HK-2 (cell line): ENCODE data around the gene NAALADL2.

ENCODE experiments used
- DNase-seq: peaks from one replicate; pipeline ENCODE4 v3.0.0-alpha.2; 2018; ENCODE audit not compliant: unreplicated experiment

NAALADL2 gene

DNA sequence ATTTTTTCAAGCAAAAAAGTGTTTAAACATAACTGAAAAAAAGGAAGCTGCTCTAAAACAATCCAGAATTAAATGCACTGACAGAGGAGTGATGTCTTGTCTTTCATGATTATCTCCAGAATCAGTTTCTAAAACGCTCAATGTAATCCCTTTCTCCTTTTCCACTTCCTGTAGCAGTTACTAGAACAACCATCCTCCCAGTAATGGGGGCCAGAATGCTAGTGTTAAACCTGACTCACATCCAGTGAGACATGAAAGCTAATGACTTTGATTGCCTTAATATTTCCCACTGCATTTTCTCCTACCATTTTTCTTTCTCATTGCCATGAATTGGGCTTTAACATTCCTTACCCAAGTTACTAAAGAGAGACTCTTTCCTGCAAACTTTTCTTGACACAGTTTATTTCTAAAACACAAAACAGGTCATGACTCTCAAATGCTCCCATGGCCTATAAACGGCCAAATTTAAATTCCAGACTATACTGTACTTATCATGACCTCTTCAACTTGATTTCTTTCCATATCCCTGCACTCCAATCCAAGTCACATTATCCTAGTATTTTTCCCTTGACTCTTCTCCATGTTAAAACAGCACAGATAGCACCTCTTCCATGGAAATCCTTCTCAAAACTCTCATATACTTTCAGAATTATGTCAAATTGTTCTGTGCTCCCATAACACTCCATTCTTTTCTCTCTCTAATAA lies 341.4 kb downstream of the NAALADL2 start:
- no peak for DNase-seq

DNA sequence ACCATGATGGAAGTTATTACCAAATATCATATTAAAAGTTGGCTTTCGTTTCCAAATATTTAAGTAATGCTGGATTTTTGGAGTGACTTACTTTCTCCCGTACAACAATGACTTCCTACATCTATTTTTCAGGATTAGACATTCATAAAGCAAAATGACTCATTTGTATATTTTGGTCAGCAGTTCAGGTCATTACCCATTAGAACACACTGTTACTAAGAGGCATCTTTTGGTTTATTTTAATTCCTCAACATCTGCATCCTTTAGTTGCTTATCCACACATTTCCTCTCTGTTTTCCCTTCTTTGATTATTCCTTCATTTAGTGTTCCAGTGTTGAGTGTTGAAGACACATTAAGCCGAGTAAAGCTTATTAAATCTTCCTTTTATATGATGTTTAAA lies 348.2 kb downstream of the NAALADL2 start:
- no peak for DNase-seq

DNA sequence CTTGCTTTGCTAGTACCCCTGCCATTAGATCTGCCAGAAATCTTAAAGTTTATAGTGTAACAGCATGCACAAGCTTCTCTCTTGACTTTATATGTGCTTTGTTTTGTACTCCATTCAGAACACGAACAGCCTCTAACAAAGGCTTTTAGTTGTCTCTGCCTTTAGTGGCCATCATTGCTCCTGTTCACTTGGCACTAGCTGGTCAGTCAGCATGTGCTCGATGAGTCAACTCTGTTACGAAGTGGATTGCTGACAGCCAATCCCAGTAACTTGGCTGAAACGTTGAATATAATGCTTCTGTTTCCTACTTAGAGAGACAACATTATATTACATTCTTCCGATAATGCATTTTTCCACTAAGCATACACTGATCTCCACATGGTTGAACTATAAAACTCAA lies 349.2 kb downstream of the NAALADL2 start:
- DNase-seq = no peak

DNA sequence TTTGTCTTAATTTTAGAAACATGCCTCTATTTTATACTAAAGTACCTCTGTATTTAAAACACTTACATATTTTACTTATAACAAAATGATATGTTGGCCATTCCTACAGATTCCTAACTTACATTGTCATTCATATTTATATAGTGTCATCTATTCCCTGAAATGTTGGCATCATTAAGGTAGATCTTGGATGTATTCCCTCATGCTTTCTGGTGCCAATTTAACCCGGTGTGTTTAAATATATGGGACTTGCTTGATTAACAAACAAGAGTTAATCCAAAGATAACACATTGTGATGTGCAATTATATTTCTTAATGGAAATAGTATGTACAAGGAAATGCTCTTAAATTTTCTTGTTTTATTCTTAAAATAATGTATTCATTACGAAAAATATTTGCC lies 352.3 kb downstream of the NAALADL2 start:
- DNase-seq = no peak

GRCh38 chr3:175212896-175213295 lies 353.8 kb downstream of the NAALADL2 start:
- no peak for DNase-seq

GRCh38 chr3:175214216-175214615 lies 355.1 kb downstream of the NAALADL2 start:
- DNase-seq = no peak

- DNase-seq = no peak
These were observed 356.7 kb downstream of the NAALADL2 start for GRCh38 chr3:175215833-175216232.

DNA sequence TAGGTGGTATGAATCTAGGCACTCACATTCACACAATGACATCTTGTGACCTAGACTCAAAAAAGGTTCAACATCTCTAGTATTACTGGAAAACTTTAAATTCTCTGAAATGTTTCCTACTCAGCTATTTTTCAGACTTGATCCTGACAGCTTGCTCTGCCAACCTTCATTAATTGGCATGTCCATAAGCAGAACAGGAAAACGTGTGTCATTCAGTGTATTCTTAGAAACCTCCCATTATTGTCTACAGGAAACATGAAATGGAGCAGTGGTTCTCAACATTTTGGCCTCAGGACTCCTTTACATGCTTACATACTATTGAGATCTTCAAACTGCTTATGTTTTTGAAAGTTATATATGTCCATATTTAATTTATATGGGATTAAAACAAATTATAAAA lies 363.2 kb downstream of the NAALADL2 start:
- no peak for DNase-seq

DNA sequence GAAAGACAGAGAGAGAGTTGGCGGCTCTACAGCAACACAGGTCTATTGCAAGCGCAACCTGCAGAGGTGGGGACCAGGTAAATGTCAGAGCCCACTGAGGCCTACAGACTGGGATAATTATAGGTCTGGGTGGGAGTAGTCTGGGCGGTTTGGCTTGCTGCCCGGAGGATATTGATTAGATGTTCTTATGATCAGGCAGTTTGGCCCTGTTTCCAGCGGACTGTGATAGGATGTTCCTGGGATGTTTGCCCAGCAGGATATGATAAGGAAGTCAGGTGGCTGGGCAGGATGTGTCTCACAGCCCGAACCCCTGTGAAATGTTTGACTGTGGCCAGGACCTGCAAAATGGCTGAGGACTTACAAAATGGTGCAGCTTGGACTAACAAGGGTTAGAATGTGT lies 364.9 kb downstream of the NAALADL2 start:
- DNase-seq = no peak

- no peak for DNase-seq
These were observed 367.3 kb downstream of the NAALADL2 start for GRCh38 chr3:175226444-175226843.

DNA sequence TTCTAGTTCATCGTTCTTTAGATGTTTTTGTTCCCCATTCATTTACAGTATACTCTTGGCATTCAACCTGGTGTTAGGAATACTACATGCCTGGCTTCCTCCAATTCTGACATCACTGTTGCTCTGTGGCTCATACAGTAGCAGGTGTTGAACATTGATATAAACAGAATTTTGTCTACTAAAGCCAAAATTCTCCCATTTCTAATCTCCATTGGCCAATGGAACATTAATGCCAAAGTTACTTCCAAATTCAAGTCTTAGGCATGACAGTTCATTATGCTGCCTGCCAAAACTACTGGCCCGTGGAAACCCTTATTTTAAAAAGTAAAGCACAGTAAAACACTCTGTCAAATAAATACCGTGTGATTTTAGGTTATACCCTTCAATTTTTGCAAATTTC lies 368.0 kb downstream of the NAALADL2 start:
- DNase-seq = no peak

DNA sequence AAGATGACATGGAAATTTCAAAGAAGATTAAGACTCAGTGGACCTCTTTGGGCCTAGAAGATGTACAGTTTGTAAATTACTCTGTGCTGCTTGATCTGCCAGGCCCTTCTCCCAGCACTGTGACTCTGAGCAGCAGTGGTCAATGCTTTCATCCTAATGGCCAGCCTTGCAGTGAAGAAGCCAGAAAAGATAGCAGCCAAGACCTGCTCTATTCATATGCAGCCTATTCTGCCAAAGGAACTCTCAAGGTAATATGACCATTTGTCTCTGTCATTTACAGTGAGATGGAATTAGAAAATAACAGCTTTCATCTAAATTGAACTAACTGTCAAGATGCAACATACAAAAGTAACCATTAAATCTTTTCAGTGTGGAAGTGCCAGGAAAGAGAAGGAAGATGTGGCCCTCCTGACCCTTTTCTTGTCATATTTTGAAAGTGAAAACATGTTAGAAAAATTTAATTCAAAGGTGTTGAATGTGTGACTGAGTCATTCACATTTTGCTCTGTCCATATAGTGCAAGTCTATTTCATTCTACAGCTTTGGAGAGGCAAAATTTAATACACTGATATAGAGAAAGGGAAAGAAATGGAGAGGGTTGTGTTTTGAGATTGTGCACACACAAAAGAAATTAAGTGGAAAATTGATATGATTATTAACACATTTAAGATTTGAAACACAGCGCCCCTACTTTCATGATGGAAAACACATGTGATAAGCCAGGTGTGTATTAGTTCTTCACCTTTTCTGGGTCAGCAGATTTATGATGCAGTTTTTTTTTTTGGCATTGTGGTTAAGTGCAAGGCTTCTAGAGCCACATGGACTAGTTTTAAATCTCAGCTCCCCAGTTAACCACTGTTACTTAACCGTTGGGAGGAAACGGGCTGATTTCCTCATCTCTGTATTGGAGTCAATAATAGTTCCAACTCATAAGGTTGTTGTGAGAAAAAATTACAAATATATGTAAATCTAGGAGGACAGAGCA lies 375.1 kb downstream of the NAALADL2 start:
- DNase-seq = no peak

DNA sequence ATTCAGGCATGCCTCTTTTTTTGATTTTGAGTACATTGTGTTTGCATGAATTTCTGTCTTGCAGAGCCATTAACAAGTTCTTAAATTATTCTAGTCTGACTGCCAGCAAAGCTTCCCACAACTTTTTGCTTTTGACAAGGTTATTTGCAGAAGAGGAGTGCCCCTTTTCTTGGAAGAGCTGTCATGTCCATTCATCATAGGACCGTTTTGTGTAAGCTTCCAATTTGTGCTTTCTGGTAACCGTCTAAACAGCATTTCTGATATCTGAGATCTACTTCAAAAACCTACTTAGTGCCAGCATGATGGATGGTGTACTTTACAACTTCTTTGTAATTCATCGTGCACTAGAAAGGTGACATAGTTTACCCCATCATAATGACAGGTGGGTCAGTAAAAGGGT lies 379.7 kb downstream of the NAALADL2 start:
- DNase-seq = no peak

GRCh38 chr3:175240921-175241320 lies 381.8 kb downstream of the NAALADL2 start:
- no peak for DNase-seq

DNA sequence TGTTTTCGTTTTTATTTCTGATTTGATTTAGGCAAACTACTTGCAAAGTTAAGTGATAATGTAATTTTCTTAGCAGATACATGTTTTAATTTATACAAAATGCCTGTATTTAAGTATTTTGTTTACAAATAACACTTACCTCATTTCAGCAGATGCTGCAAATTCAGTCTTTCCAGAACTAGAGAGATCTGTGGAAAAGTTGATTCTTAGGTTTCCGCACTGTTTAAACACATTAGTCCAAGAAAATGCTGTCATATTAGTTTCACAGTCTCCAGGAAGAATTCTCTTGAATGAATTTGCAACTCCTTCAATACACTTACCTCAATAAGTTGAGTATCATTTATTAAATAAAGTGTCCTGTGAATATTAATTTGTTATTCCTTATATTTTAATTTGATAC lies 383.1 kb downstream of the NAALADL2 start:
- DNase-seq = no peak

- no peak for DNase-seq
These were observed 387.1 kb downstream of the NAALADL2 start for GRCh38 chr3:175246234-175246633.

DNA sequence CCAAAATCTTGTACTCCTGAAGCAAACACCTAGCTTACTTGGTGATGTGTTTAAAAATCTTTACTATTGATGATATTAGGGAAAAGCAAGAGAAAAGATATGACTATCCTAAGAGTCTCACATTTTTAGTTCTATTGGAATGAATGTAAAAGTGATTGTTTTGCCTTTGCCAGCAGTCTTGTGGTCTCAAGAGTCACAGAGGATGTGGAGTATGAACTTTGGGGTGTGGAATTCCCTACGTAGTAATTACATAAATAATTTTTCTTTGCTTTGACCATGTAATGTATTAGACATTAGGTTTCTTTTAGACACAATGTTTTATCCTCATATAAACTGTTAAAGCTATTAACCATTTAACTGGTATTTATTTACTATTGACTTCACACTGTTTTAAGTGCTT lies 387.6 kb downstream of the NAALADL2 start:
- DNase-seq = no peak

GRCh38 chr3:175247629-175248028 lies 388.5 kb downstream of the NAALADL2 start:
- DNase-seq = no peak

GRCh38 chr3:175248832-175249231 lies 389.7 kb downstream of the NAALADL2 start:
- DNase-seq = no peak

DNA sequence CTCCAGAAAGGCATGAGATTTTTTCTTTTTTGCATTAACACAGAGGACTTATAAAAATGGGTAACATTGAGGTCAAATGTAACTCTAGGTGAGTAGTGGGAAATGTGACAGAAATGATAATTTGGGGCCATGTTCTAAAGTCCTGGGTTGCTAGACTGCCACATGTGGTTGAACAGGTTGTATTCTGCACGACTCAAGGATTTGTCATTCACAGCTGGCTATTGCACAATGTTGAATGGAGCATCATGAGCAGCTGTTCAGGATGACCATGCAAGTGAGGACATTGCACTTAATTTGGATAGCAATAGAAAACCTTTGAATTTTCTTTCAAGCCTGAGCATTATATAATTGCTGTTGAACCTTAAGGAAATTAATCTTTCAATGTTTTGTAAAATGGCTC lies 396.6 kb downstream of the NAALADL2 start:
- DNase-seq = no peak

GRCh38 chr3:175257123-175257522 lies 398.0 kb downstream of the NAALADL2 start:
- DNase-seq = no peak

- DNase-seq = no peak
These were observed 399.6 kb downstream of the NAALADL2 start for GRCh38 chr3:175258763-175259162.

GRCh38 chr3:175260145-175260794 lies 401.1 kb downstream of the NAALADL2 start:
- DNase-seq = no peak
